Activated CD4-positive, alpha-beta T cell treated with anti-CD3 and anti-CD28 coated beads for 36 hours (primary cell): ENCODE data around the gene PZP. TPM values are rescaled to one million over a fixed set of nuclear protein-coding genes. Genes with fewer than 3 reads are reported as not detected.
"Not testable (repeated sequence)": the region's sequence is repeated elsewhere in the genome, so short reads cannot be mapped to it uniquely, and the experiment has no call there.

Source experiments
- ATAC-seq: fragments of 200-7000 bp; cut with Tn5 transposase; one replicate; pipeline ENCODE4 v1.10.0; 2021; ENCODE audit warnings: mild to moderate bottlenecking, moderate library complexity
- CTCF ChIA-PET: fragments of 350-600 bp; sonication (Branson Sonifier 250); formaldehyde crosslinking; loops from one replicate; lab custom pipeline; 2021; ENCODE audit warnings: antibody characterized with exemption; lab: Charles Lee
- POLR2A ChIA-PET: fragments of 350-600 bp; sonication (Branson Sonifier 250); formaldehyde crosslinking; loops from one replicate; lab custom pipeline; 2021; ENCODE audit warnings: antibody characterized with exemption, inconsistent platforms; lab: Charles Lee
- DNase-seq: peaks from one replicate; pipeline ENCODE4 v3.0.0-alpha.2; 2020
- H3K27ac Mint-ChIP-seq: one replicate; pipeline ENCODE4 v1.8.0; 2021; ENCODE audit warnings: mixed read lengths
- H3K27me3 Mint-ChIP-seq: one replicate; pipeline ENCODE4 v1.8.0; 2021; ENCODE audit warnings: mixed read lengths
- H3K36me3 Mint-ChIP-seq: one replicate; pipeline ENCODE4 v1.8.0; 2021; ENCODE audit warnings: low read depth, mixed read lengths
- H3K4me1 Mint-ChIP-seq: one replicate; pipeline ENCODE4 v1.8.0; 2021; ENCODE audit warnings: mixed read lengths
- H3K4me3 Mint-ChIP-seq: one replicate; pipeline ENCODE4 v1.8.0; 2021; ENCODE audit warnings: mild to moderate bottlenecking, moderate library complexity, mixed read lengths
- H3K9me3 Mint-ChIP-seq: one replicate; pipeline ENCODE4 v1.8.0; 2021; ENCODE audit warnings: low read depth, mixed read lengths
- intact Hi-C, 2 experiments: fragments of 100-400 bp; cut with DNase I in 1 of 2; cut with micrococcal nuclease in 1 of 2; formaldehyde crosslinking; loops; one replicate each; pipeline versions ENCODE4 v1.14.2 to v1.15.1; 2022 to 2024; cut with DNase I, micrococcal nuclease
- total RNA-seq, 2 experiments: library from RNA; stranded (reverse); gene quantifications; one replicate each; pipeline ENCODE4 v1.2.3, GENCODE V29; 2021

Gene PZP
- total RNA-seq, 2 experiments from 2014 or later, result not detected

GRCh38 chr12:9184276-9184675 lies 23.9 kb downstream of the PZP start:
- no peak for ATAC-seq
- DNase-seq, result peak; percentile 15
- ChIA-PET POLR2A (no interaction called here), CTCF (interaction anchor here (0.5 to 0.6 kb wide), 3 partner anchors 10 to 148 kb away, joined by 3 read pairs; no protein-coding TSS in a partner anchor)
- intact Hi-C loops, result no loop called here
- no peaks in the 10 kb centered on the region for H3K4me1 Mint-ChIP-seq
- no peaks in the 10 kb centered on the region for H3K27me3 Mint-ChIP-seq
- peaks cover 10% of the 10 kb centered on the region for H3K9me3 Mint-ChIP-seq
- H3K27ac Mint-ChIP-seq, result no peak overlapping the region
- H3K36me3 Mint-ChIP-seq, result peaks cover 1% of the 10 kb centered on the region
- no peak overlapping the region for H3K4me3 Mint-ChIP-seq

- no peaks in the 10 kb centered on the region for H3K9me3 Mint-ChIP-seq
- ATAC-seq (no peak), DNase-seq (no peak)
- intact Hi-C loops, result no loop called here
- no peak overlapping the region for H3K4me3 Mint-ChIP-seq
- no peak overlapping the region for H3K27ac Mint-ChIP-seq
- no peaks in the 10 kb centered on the region for H3K27me3 Mint-ChIP-seq
- peaks cover 1% of the 10 kb centered on the region for H3K36me3 Mint-ChIP-seq
- ChIA-PET POLR2A (no interaction called here), CTCF (no interaction called here)
- H3K4me1 Mint-ChIP-seq, result no peaks in the 10 kb centered on the region
These were observed 27.4 kb downstream of the PZP start for GRCh38 chr12:9180810-9181209.

GRCh38 chr12:9179781-9180180 lies 28.4 kb downstream of the PZP start:
- CTCF ChIA-PET, result no interaction called here
- intact Hi-C loops, result no loop called here
- POLR2A ChIA-PET, result no interaction called here

GRCh38 chr12:9169979-9170634 lies 38.1 kb downstream of the PZP start:
- Mint-ChIP-seq H3K36me3 (no peaks in the 10 kb centered on the region), H3K27me3 (no peaks in the 10 kb centered on the region), H3K4me3 (no peak overlapping the region), H3K4me1 (no peaks in the 10 kb centered on the region), H3K27ac (no peak overlapping the region), H3K9me3 (peaks cover 12% of the 10 kb centered on the region)
- no peak for DNase-seq
- intact Hi-C loops, result no loop called here
- POLR2A ChIA-PET, result no interaction called here
- CTCF ChIA-PET, result interaction anchor here (0.8 kb wide), 1 partner anchor 856 kb away, joined by 3 read pairs; no protein-coding TSS in a partner anchor
- ATAC-seq, result no peak

More at GRCh38 chr12:9179781-9180180, 28.4 kb downstream of the PZP start:
- H3K4me3 Mint-ChIP-seq, result no peak overlapping the region
- ATAC-seq (no peak), DNase-seq (no peak)
- H3K27ac Mint-ChIP-seq, result no peak overlapping the region
- peaks cover 1% of the 10 kb centered on the region for H3K36me3 Mint-ChIP-seq
- H3K9me3 Mint-ChIP-seq, result no peaks in the 10 kb centered on the region
- no peaks in the 10 kb centered on the region for H3K27me3 Mint-ChIP-seq
- no peaks in the 10 kb centered on the region for H3K4me1 Mint-ChIP-seq

- ATAC-seq, H3K9me3 Mint-ChIP-seq, intact Hi-C loops, POLR2A ChIA-PET, DNase-seq, H3K4me1 Mint-ChIP-seq, H3K27me3 Mint-ChIP-seq, H3K36me3 Mint-ChIP-seq, H3K4me3 Mint-ChIP-seq, H3K27ac Mint-ChIP-seq: not testable (repeated sequence)
- CTCF ChIA-PET, result interaction anchor here (0.7 to 0.9 kb wide), 2 partner anchors 9 to 47 kb away, joined by 3 read pairs; no protein-coding TSS in a partner anchor
These were observed 40.9 kb downstream of the PZP start for GRCh38 chr12:9167345-9167744.

GRCh38 chr12:9163392-9163791 lies 44.8 kb downstream of the PZP start:
- ATAC-seq, result no peak
- POLR2A ChIA-PET, result no interaction called here
- H3K4me1 Mint-ChIP-seq, result no peaks in the 10 kb centered on the region
- no peak for DNase-seq
- no peaks in the 10 kb centered on the region for H3K9me3 Mint-ChIP-seq
- no peak overlapping the region for H3K4me3 Mint-ChIP-seq
- H3K27me3 Mint-ChIP-seq, result no peaks in the 10 kb centered on the region
- H3K27ac Mint-ChIP-seq, result no peak overlapping the region
- intact Hi-C loops, result no loop called here
- CTCF ChIA-PET, result interaction anchor here (0.7 kb wide), 1 partner anchor 9 kb away, joined by 4 read pairs; no protein-coding TSS in a partner anchor
- no peaks in the 10 kb centered on the region for H3K36me3 Mint-ChIP-seq

GRCh38 chr12:9156119-9156518 lies 52.1 kb downstream of the PZP start:
- intact Hi-C loops, result no loop called here
- H3K27ac Mint-ChIP-seq, result no peak overlapping the region
- ChIA-PET CTCF (interaction anchor here (0.6 to 0.7 kb wide), 2 partner anchors 62 to 1867 kb away, joined by 3 read pairs; no protein-coding TSS in a partner anchor), POLR2A (no interaction called here)
- no peak overlapping the region for H3K4me3 Mint-ChIP-seq
- no peaks in the 10 kb centered on the region for H3K27me3 Mint-ChIP-seq
- H3K4me1 Mint-ChIP-seq, result no peaks in the 10 kb centered on the region
- peaks cover 3% of the 10 kb centered on the region for H3K36me3 Mint-ChIP-seq
- no peaks in the 10 kb centered on the region for H3K9me3 Mint-ChIP-seq
- DNase-seq (no peak), ATAC-seq (no peak)

- DNase-seq (peak; percentile 16), ATAC-seq (no peak)
- peaks cover 7% of the 10 kb centered on the region for H3K36me3 Mint-ChIP-seq
- POLR2A ChIA-PET, result no interaction called here
- H3K27ac Mint-ChIP-seq, result no peak overlapping the region
- peaks cover 12% of the 10 kb centered on the region for H3K4me1 Mint-ChIP-seq
- H3K27me3 Mint-ChIP-seq, result no peaks in the 10 kb centered on the region
- no peak overlapping the region for H3K4me3 Mint-ChIP-seq
- H3K9me3 Mint-ChIP-seq, result peaks cover 16% of the 10 kb centered on the region
- CTCF ChIA-PET, result interaction anchor here (0.6 kb wide), 1 partner anchor 9 kb away, joined by 3 read pairs; no protein-coding TSS in a partner anchor
- intact Hi-C loops, result no loop called here
These were observed 58.8 kb downstream of the PZP start for GRCh38 chr12:9149372-9149771.

- Mint-ChIP-seq H3K9me3 (peaks cover 17% of the 10 kb centered on the region), H3K27me3 (no peaks in the 10 kb centered on the region), H3K27ac (no peak overlapping the region), H3K36me3 (peaks cover 7% of the 10 kb centered on the region), H3K4me1 (peaks cover 12% of the 10 kb centered on the region), H3K4me3 (no peak overlapping the region)
- CTCF ChIA-PET, result interaction anchor here (0.6 kb wide), 1 partner anchor 10 kb away, joined by 3 read pairs; no protein-coding TSS in a partner anchor
- no peak for ATAC-seq
- no peak for DNase-seq
- POLR2A ChIA-PET, result no interaction called here
- intact Hi-C loops, result no loop called here
These were observed 59.3 kb downstream of the PZP start for GRCh38 chr12:9148926-9149325.

GRCh38 chr12:9147461-9147860 lies 60.7 kb downstream of the PZP start:
- Mint-ChIP-seq H3K27ac (no peak overlapping the region), H3K36me3 (peaks cover 10% of the 10 kb centered on the region), H3K27me3 (peaks cover 3% of the 10 kb centered on the region), H3K9me3 (peaks cover 20% of the 10 kb centered on the region), H3K4me3 (no peak overlapping the region), H3K4me1 (peaks cover 12% of the 10 kb centered on the region)
- POLR2A ChIA-PET, result interaction anchor here (0.6 kb wide), 1 partner anchor 1157 kb away, joined by 6 read pairs; no protein-coding TSS in a partner anchor
- intact Hi-C loops, result no loop called here
- ATAC-seq (no peak), DNase-seq (no peak)
- CTCF ChIA-PET, result interaction anchor here (0.6 kb wide), 1 partner anchor 198 kb away, joined by 3 read pairs; no protein-coding TSS in a partner anchor

GRCh38 chr12:9144730-9145106 lies 63.5 kb downstream of the PZP start:
- ChIA-PET POLR2A (no interaction called here), CTCF (no interaction called here)
- ATAC-seq, result no peak
- peaks cover 20% of the 10 kb centered on the region for H3K9me3 Mint-ChIP-seq
- H3K36me3 Mint-ChIP-seq, result peaks cover 7% of the 10 kb centered on the region
- peaks cover 3% of the 10 kb centered on the region for H3K27me3 Mint-ChIP-seq
- no peak overlapping the region for H3K27ac Mint-ChIP-seq
- intact Hi-C loops, result no loop called here
- DNase-seq, result no peak
- no peak overlapping the region for H3K4me3 Mint-ChIP-seq
- peaks cover 12% of the 10 kb centered on the region for H3K4me1 Mint-ChIP-seq
